ENCODE data around the gene EPB41L5. TPM values are rescaled to one million over a fixed set of nuclear protein-coding genes. Genes with fewer than 3 reads are reported as not detected.

Gene EPB41L5
- total and polyA plus RNA-seq, 9 of the 15 experiments (the other 6 are each of a cell fraction or from before 2014, with no cell fraction given) = 2.3 to 14.1 (median 8.2) TPM

DNA sequence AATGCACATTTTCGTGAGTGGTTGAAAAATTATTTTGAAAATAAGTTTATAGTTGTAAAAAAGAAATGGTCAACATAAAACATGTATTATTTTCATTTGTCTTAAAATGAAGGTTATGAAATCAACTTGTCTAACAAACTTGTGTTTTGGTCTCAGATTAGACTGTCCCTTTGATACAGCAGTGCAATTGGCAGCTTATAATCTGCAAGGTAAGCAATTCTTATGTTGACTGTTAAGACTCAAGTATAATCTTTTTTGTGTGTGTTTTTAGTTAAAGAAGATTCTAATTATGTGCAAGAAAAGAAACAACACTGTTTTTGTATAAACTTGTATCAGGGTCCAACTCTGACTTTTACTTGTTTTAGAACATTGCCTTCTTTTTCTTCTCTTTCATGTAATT, 62.7 kb downstream of the EPB41L5 start (continued):
- no peak for TF ChIP-seq SREBF1 (IDR thresholded peaks at IDR 0.05; ENCODE audit: borderline replicate concordance, low read depth, low read length)
- no peak for TF ChIP-seq MEF2A (IDR thresholded peaks at IDR 0.05; ENCODE audit: control insufficient read depth, low read depth, low read length)
- no peak for TF ChIP-seq YY1 (IDR thresholded peaks at IDR 0.05; ENCODE audit: borderline replicate concordance in 1 of 3, control insufficient read depth in 1 of 3, extremely low read depth in 1 of 3, insufficient read depth in 3 of 3, insufficient read length in 1 of 3, insufficient replicate concordance in 2 of 3, low read depth in 1 of 3, low read length in 2 of 3)
- TF ChIP-seq MAFG (tag; conservative IDR thresholded peaks at IDR 0.05) = peak; percentile 83
- TF ChIP-seq POLR2AphosphoS2 (IDR thresholded peaks at IDR 0.05; ENCODE audit: low read length) = no peak
- peak; percentile 84 for TF ChIP-seq C11orf30 (IDR thresholded peaks at IDR 0.05; ENCODE audit: low read depth)
- TF ChIP-seq, protein P1, sequence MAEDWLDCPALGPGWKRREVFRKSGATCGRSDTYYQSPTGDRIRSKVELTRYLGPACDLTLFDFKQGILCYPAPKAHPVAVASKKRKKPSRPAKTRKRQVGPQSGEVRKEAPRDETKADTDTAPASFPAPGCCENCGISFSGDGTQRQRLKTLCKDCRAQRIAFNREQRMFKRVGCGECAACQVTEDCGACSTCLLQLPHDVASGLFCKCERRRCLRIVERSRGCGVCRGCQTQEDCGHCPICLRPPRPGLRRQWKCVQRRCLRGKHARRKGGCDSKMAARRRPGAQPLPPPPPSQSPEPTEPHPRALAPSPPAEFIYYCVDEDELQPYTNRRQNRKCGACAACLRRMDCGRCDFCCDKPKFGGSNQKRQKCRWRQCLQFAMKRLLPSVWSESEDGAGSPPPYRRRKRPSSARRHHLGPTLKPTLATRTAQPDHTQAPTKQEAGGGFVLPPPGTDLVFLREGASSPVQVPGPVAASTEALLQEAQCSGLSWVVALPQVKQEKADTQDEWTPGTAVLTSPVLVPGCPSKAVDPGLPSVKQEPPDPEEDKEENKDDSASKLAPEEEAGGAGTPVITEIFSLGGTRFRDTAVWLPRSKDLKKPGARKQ (CRISPR knock-in tag; IDR thresholded peaks at IDR 0.05) = no peak
- no peak for TF ChIP-seq SRSF9 (IDR thresholded peaks at IDR 0.05; ENCODE audit: borderline replicate concordance, low read depth, low read length)
- TF ChIP-seq DDX20 (tag; IDR thresholded peaks at IDR 0.05; ENCODE audit: low read depth) = no peak
- no peak for TF ChIP-seq JUND (IDR thresholded peaks at IDR 0.05; ENCODE audit: borderline replicate concordance, low read depth, low read length)
- TF ChIP-seq JUND (tag; IDR thresholded peaks at IDR 0.05; ENCODE audit: borderline replicate concordance, low read depth, low read length) = no peak
- TF ChIP-seq DNMT1 (IDR thresholded peaks at IDR 0.05) = no peak
- no peak for TF ChIP-seq SRSF3 (IDR thresholded peaks at IDR 0.05; ENCODE audit: insufficient read depth, low read length)
- no peak for TF ChIP-seq SMC3 (conservative IDR thresholded peaks at IDR 0.05; ENCODE audit: insufficient read depth, low read depth, low read length)
